Activated naive CD4-positive, alpha-beta T cell (primary cell): ENCODE measurements around the gene C9.
"Not testable (repeated sequence)": the region's sequence is repeated elsewhere in the genome, so short reads cannot be mapped to it uniquely, and the experiment has no call there.

Experiments used
- DNase-seq, 4 experiments: peaks; one replicate each; lab custom pipeline; 2025; lab: John Stamatoyannopoulos, UW

Gene C9

GRCh38 chr5:39364367-39364766 is at the start of gene C9:
Gene C9, minus strand, starts transcription at chr5:39364495. Its CDS starts 31 bp downstream, at chr5:39364464.
- DNase-seq: no peak

GRCh38 chr5:39413771-39414170 is 49.5 kb upstream of the C9 start:
- DNase-seq: no peak

- no peak for DNase-seq
Measured at GRCh38 chr5:39412721-39413394, 48.6 kb upstream of the C9 start.

- DNase-seq: no peak
Measured at GRCh38 chr5:39411985-39412384, 47.7 kb upstream of the C9 start.

- DNase-seq: no peak
Measured at GRCh38 chr5:39411061-39411460, 46.8 kb upstream of the C9 start.

- DNase-seq: no peak
Measured at GRCh38 chr5:39409033-39409432, 44.7 kb upstream of the C9 start.

GRCh38 chr5:39405083-39405843 is 41.0 kb upstream of the C9 start:
- DNase-seq: no peak

GRCh38 chr5:39403761-39404160 is 39.5 kb upstream of the C9 start:
- DNase-seq: not testable (repeated sequence)

- DNase-seq: not testable (repeated sequence)
Measured at GRCh38 chr5:39402140-39402539, 37.8 kb upstream of the C9 start.

GRCh38 chr5:39400713-39401578 is 36.7 kb upstream of the C9 start:
- DNase-seq: no peak

GRCh38 chr5:39399135-39400036 is 35.1 kb upstream of the C9 start:
- no peak for DNase-seq

GRCh38 chr5:39396843-39397242 is 32.5 kb upstream of the C9 start:
- DNase-seq: no peak

GRCh38 chr5:39395521-39395920 is 31.2 kb upstream of the C9 start:
- no peak for DNase-seq

GRCh38 chr5:39394946-39395345 is 30.7 kb upstream of the C9 start:
- no peak for DNase-seq

- DNase-seq: no peak
Measured at GRCh38 chr5:39390945-39391344, 26.6 kb upstream of the C9 start.

- no peak for DNase-seq
Measured at GRCh38 chr5:39387293-39387692, 23.0 kb upstream of the C9 start.

GRCh38 chr5:39384271-39384670 is 20.0 kb upstream of the C9 start:
- DNase-seq: no peak

- no peak for DNase-seq
Measured at GRCh38 chr5:39381376-39381775, 17.1 kb upstream of the C9 start.

GRCh38 chr5:39379693-39380092 is 15.4 kb upstream of the C9 start:
- no peak for DNase-seq

- DNase-seq: no peak
Measured at GRCh38 chr5:39377613-39378012, 13.3 kb upstream of the C9 start.

- no peak for DNase-seq
Measured at GRCh38 chr5:39376293-39376714, 12.0 kb upstream of the C9 start.

- DNase-seq: no peak
Measured at GRCh38 chr5:39373791-39374190, 9.5 kb upstream of the C9 start.
